K562 (cell line): Measurements from ENCODE around the gene LMAN2.

ENCODE experiments used
- BHLHE40 ChIP-seq: IDR thresholded peaks from 2 replicates; pipeline ENCODE4 v1.6.1; 2011; ENCODE audit warnings: low read length, improper control_type of control experiment
- CCAR2 ChIP-seq: fragments of 200-400 bp; formaldehyde crosslinking; IDR thresholded peaks from 2 replicates; pipeline ENCODE4 v1.6.1; 2017; ENCODE audit warnings: mild to moderate bottlenecking, low read depth, low read length
- ETV6 ChIP-seq, 3 experiments: fragments of 150-350 bp in 1 of 3; sonication (generic) in 1 of 3; formaldehyde crosslinking in 1 of 3; IDR thresholded peaks; 2 replicates each; pipeline versions ENCODE4 v1.6.1 to v1.8.0; 2014 to 2022; ENCODE audit warnings: borderline replicate concordance in 2 of 3, low read depth in 2 of 3, antibody characterized with exemption in 1 of 3, low read length in 1 of 3, mild to moderate bottlenecking in 1 of 3, missing genetic modification reagents in 1 of 3
- POLR2A ChIP-seq: fragments of 450-650 bp; conservative IDR thresholded peaks from 2 replicates; pipeline ENCODE4 v1.6.1; 2016
- RERE ChIP-seq: sonication (generic); formaldehyde crosslinking; IDR thresholded peaks from 2 replicates; pipeline ENCODE4 v1.8.0; 2023; ENCODE audit warnings: missing genetic modification reagents, mild to moderate bottlenecking, borderline replicate concordance
- RFX5 ChIP-seq: IDR thresholded peaks from 2 replicates; pipeline ENCODE4 v1.6.1; 2011; ENCODE audit warnings: low read depth, mild to moderate bottlenecking, improper control_type of control experiment, low read length
- TAF9B ChIP-seq: fragments of 450-650 bp; IDR thresholded peaks from 2 replicates; pipeline ENCODE4 v1.6.1; 2018; ENCODE audit warnings: mild to moderate bottlenecking; ENCODE audit not compliant: partially characterized antibody
- XRCC3 ChIP-seq: fragments of 450-650 bp; IDR thresholded peaks from 2 replicates; pipeline ENCODE4 v1.6.1; 2017; ENCODE audit warnings: mild to moderate bottlenecking, moderate library complexity
- TF ChIP-seq, protein P1 (sequence below), 2 experiments: fragments of 450-650 bp; IDR thresholded peaks; 2 replicates each; pipeline ENCODE4 v1.6.1; 2016

- TF ChIP-seq POLR2A = no peak
- no peak for TF ChIP-seq RFX5
- no peak for TF ChIP-seq TAF9B
- TF ChIP-seq ETV6 (IDR thresholded peaks at IDR 0.05; ENCODE audit: borderline replicate concordance in 1 of 2, low read depth in 2 of 2, low read length in 1 of 2) = no peak
- no peak for TF ChIP-seq ETV6 (CRISPR knock-in tag; IDR thresholded peaks at IDR 0.05; ENCODE audit: borderline replicate concordance)
- TF ChIP-seq CCAR2 = no peak
- TF ChIP-seq XRCC3 = no peak
- TF ChIP-seq RERE = no peak
- TF ChIP-seq BHLHE40 = no peak
- TF ChIP-seq, protein P1, sequence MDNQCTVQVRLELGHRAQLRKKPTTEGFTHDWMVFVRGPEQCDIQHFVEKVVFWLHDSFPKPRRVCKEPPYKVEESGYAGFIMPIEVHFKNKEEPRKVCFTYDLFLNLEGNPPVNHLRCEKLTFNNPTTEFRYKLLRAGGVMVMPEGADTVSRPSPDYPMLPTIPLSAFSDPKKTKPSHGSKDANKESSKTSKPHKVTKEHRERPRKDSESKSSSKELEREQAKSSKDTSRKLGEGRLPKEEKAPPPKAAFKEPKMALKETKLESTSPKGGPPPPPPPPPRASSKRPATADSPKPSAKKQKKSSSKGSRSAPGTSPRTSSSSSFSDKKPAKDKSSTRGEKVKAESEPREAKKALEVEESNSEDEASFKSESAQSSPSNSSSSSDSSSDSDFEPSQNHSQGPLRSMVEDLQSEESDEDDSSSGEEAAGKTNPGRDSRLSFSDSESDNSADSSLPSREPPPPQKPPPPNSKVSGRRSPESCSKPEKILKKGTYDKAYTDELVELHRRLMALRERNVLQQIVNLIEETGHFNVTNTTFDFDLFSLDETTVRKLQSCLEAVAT (IDR thresholded peaks at IDR 0.05) = no peak
Measured at GRCh38 chr5:177367981-177368868, 16.8 kb upstream of the LMAN2 start.
